HepG2 (cell line): ENCODE measurements around the gene ADAR. TPM values are rescaled to one million over a fixed set of nuclear protein-coding genes. Genes with fewer than 3 reads are reported as not detected.

Experiments
- ADNP ChIP-seq: sonication (generic); formaldehyde crosslinking; IDR thresholded peaks from 2 replicates; pipeline ENCODE4 v1.4.0; 2020; ENCODE audit warnings: missing genetic modification reagents
- BORCS8-MEF2B ChIP-seq: sonication (generic); formaldehyde crosslinking; IDR thresholded peaks from 2 replicates; pipeline ENCODE4 v1.8.0; 2022; ENCODE audit warnings: mild to moderate bottlenecking, missing genetic modification reagents
- CEBPG ChIP-seq: IDR thresholded peaks from 2 replicates; pipeline ENCODE4 v1.6.1; 2016
- FOXO1 ChIP-seq: sonication (generic); formaldehyde crosslinking; IDR thresholded peaks from 2 replicates; pipeline ENCODE4 v1.4.0; 2020; ENCODE audit warnings: missing genetic modification reagents
- HNF4A ChIP-seq: sonication (generic); formaldehyde crosslinking; IDR thresholded peaks from 2 replicates; pipeline ENCODE4 v1.4.0; 2020; ENCODE audit warnings: missing genetic modification reagents
- KAT8 ChIP-seq: IDR thresholded peaks from 2 replicates; pipeline ENCODE4 v1.6.1; 2016; ENCODE audit warnings: missing genetic modification reagents, missing compliant biosample characterization
- NFRKB ChIP-seq: fragments of 450-650 bp; IDR thresholded peaks from 2 replicates; pipeline ENCODE4 v1.6.1; 2017
- NPAS2 ChIP-seq: sonication (generic); formaldehyde crosslinking; IDR thresholded peaks from 2 replicates; pipeline ENCODE4 v1.8.0; 2022; ENCODE audit warnings: mild to moderate bottlenecking, missing genetic modification reagents, borderline replicate concordance
- PHF21A ChIP-seq: sonication (generic); formaldehyde crosslinking; IDR thresholded peaks from 2 replicates; pipeline ENCODE4 v1.5.0; 2020; ENCODE audit warnings: mild to moderate bottlenecking, missing genetic modification reagents
- SRY ChIP-seq: sonication (generic); formaldehyde crosslinking; IDR thresholded peaks from 2 replicates; pipeline ENCODE4 v1.8.0; 2022; ENCODE audit warnings: mild to moderate bottlenecking, missing genetic modification reagents
- ZKSCAN5 ChIP-seq: sonication (generic); formaldehyde crosslinking; IDR thresholded peaks from 2 replicates; pipeline ENCODE4 v1.5.1; 2020; ENCODE audit warnings: mild to moderate bottlenecking, missing genetic modification reagents
- ZNF331 ChIP-seq: sonication (generic); formaldehyde crosslinking; IDR thresholded peaks from 2 replicates; pipeline ENCODE4 v1.4.0; 2020; ENCODE audit warnings: missing genetic modification reagents
- ZNF343 ChIP-seq: sonication (generic); formaldehyde crosslinking; IDR thresholded peaks from 2 replicates; pipeline ENCODE4 v1.4.0; 2020; ENCODE audit warnings: mild to moderate bottlenecking, missing genetic modification reagents
- ZNF614 ChIP-seq: IDR thresholded peaks from 2 replicates; pipeline ENCODE4 v1.6.1; 2018; ENCODE audit warnings: missing biosample characterization, missing genetic modification reagents, inconsistent platforms, borderline replicate concordance
- ZNF7 ChIP-seq: IDR thresholded peaks from 2 replicates; pipeline ENCODE4 v1.6.1; 2016; ENCODE audit warnings: missing biosample characterization, missing genetic modification reagents
- ZSCAN21 ChIP-seq: sonication (generic); formaldehyde crosslinking; IDR thresholded peaks from 2 replicates; pipeline ENCODE4 v1.8.0; 2022; ENCODE audit warnings: mild to moderate bottlenecking, missing genetic modification reagents, moderate library complexity, borderline replicate concordance
- polyA plus RNA-seq, 8 experiments: library from polyadenylated mRNA; depleted of rRNA in 3 of 8; stranded (reverse) in 7 of 8; unstranded in 1 of 8; fragments of >200 nt; fragmentation: Illumina TruSeq in 4 of 8; extraction: Trizol in 4 of 8; gene quantifications; 2 replicates each; pipeline versions ENCODE4 v1.2.1 to v1.2.3, GENCODE V29; 2011 to 2016; ENCODE audit warnings: low read depth in 4 of 8, missing spikeins in 1 of 8, mixed read lengths in 1 of 8; ENCODE audit not compliant: insufficient read depth in 1 of 8
- total RNA-seq, 5 experiments: library from RNA; depleted of rRNA; stranded (reverse); fragments of >200 nt; fragmentation: Illumina TruSeq; extraction: Trizol; gene quantifications; 2 replicates each; pipeline ENCODE4 v1.2.3, GENCODE V29; 2016; ENCODE audit warnings: low read depth in 1 of 5
- TF ChIP-seq, protein P1 (sequence below), 2 experiments: sonication (generic) in 1 of 2; formaldehyde crosslinking in 1 of 2; IDR thresholded peaks; 2 replicates each; pipeline versions ENCODE4 v1.4.0 to v1.6.1; 2018 to 2020; ENCODE audit warnings: missing genetic modification reagents in 2 of 2, borderline replicate concordance in 1 of 2, low read depth in 1 of 2, mild to moderate bottlenecking in 1 of 2, missing biosample characterization in 1 of 2
- TF ChIP-seq, protein P2 (sequence below): sonication (generic); formaldehyde crosslinking; IDR thresholded peaks from 2 replicates; pipeline ENCODE4 v1.5.0; 2020; ENCODE audit warnings: missing genetic modification reagents
- TF ChIP-seq, protein P3 (sequence below): sonication (generic); formaldehyde crosslinking; conservative IDR thresholded peaks from 2 replicates; pipeline ENCODE4 v1.4.0; 2020; ENCODE audit warnings: missing genetic modification reagents
- TF ChIP-seq, protein P4 (sequence below): sonication (generic); formaldehyde crosslinking; IDR thresholded peaks from 2 replicates; pipeline ENCODE4 v1.8.1; 2023; ENCODE audit warnings: mild to moderate bottlenecking, inconsistent platforms, moderate library complexity, missing genetic modification reagents, borderline replicate concordance
- TF ChIP-seq, protein P5 (sequence below): sonication (generic); formaldehyde crosslinking; IDR thresholded peaks from 2 replicates; pipeline ENCODE4 v1.4.0; 2020; ENCODE audit warnings: missing genetic modification reagents, borderline replicate concordance

Gene ADAR
- total and polyA plus RNA-seq, 2 of the 13 experiments (the other 11 are each of a cell fraction or from before 2014, with no cell fraction given): 70.8 to 86.2 TPM

DNA sequence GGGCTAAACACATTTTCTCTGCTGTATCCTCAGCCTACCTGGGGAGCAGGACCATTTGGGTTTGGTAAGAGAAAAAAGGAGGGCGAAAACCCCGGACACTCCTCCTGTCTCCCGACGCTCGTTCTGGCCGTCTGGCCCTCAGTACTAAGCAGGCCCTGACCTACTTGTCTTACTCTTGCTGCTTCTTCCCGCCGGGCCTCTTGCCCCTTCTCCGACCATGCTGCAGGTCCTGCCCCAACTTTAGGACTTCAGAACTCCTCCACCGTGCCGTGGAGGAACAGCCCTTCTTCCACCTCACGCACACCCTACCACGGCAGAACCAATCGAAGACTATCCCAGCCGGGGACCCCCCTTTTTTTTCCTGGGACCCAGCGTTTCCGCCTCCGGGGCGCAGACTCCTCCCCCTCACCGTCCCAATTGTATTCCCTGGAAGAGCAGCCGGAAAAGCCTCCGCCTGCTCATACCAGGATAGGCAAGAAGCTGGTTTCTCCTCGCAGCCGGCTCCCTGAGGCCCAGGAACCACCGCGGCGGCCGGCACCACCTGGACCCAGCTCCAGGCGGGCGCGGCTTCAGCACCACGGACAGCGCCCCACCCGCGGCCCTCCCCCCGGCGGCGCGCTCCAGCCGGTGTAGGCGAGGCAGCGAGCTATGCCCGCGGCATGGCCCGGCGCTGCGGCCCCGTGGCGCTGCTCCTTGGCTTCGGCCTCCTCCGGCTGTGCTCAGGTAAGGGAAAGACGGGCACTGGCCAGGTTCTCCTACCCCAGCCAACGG, 40.4 kb downstream of the ADAR start, which contains the start of gene CHRNB2 (continued):
- no peak for TF ChIP-seq ZKSCAN5 (CRISPR knock-in tag)
- peak; percentile 76; the same call in 1 of the 2 replicates for TF ChIP-seq ZNF614 (CRISPR knock-in tag)
- no peak for TF ChIP-seq NPAS2
- TF ChIP-seq NFRKB: no peak
- no peak for TF ChIP-seq HNF4A (CRISPR knock-in tag)
- TF ChIP-seq ZSCAN21 (CRISPR knock-in tag): peak; percentile 99
- TF ChIP-seq PHF21A: no peak
- no peak for TF ChIP-seq ADNP
- peak; percentile 36; the same call in 1 of the 2 replicates for TF ChIP-seq CEBPG (CRISPR knock-in tag)
- 0 out of 2 replicates have a peak, but pooled peaks have one; percentile 46 for TF ChIP-seq ZNF7 (CRISPR knock-in tag)
- peak; percentile 97 for TF ChIP-seq ZNF331 (CRISPR knock-in tag)
- TF ChIP-seq, protein P1, sequence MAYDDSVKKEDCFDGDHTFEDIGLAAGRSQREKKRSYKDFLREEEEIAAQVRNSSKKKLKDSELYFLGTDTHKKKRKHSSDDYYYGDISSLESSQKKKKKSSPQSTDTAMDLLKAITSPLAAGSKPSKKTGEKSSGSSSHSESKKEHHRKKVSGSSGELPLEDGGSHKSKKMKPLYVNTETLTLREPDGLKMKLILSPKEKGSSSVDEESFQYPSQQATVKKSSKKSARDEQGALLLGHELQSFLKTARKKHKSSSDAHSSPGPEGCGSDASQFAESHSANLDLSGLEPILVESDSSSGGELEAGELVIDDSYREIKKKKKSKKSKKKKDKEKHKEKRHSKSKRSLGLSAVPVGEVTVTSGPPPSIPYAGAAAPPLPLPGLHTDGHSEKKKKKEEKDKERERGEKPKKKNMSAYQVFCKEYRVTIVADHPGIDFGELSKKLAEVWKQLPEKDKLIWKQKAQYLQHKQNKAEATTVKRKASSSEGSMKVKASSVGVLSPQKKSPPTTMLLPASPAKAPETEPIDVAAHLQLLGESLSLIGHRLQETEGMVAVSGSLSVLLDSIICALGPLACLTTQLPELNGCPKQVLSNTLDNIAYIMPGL (CRISPR knock-in tag; IDR thresholded peaks at IDR 0.05; ENCODE audit: borderline replicate concordance in 1 of 2, low read depth in 1 of 2): no peak
- TF ChIP-seq, protein P2, sequence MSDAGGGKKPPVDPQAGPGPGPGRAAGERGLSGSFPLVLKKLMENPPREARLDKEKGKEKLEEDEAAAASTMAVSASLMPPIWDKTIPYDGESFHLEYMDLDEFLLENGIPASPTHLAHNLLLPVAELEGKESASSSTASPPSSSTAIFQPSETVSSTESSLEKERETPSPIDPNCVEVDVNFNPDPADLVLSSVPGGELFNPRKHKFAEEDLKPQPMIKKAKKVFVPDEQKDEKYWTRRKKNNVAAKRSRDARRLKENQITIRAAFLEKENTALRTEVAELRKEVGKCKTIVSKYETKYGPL (CRISPR knock-in tag): peak; percentile 84
- peak; percentile 99 for TF ChIP-seq BORCS8-MEF2B (CRISPR knock-in tag)
- TF ChIP-seq, protein P3, sequence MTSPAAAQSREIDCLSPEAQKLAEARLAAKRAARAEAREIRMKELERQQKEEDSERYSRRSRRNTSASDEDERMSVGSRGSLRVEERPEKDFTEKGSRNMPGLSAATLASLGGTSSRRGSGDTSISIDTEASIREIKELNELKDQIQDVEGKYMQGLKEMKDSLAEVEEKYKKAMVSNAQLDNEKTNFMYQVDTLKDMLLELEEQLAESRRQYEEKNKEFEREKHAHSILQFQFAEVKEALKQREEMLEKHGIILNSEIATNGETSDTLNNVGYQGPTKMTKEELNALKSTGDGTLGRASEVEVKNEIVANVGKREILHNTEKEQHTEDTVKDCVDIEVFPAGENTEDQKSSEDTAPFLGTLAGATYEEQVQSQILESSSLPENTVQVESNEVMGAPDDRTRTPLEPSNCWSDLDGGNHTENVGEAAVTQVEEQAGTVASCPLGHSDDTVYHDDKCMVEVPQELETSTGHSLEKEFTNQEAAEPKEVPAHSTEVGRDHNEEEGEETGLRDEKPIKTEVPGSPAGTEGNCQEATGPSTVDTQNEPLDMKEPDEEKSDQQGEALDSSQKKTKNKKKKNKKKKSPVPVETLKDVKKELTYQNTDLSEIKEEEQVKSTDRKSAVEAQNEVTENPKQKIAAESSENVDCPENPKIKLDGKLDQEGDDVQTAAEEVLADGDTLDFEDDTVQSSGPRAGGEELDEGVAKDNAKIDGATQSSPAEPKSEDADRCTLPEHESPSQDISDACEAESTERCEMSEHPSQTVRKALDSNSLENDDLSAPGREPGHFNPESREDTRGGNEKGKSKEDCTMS: peak; percentile 86; the same call in 1 of the 2 replicates
- TF ChIP-seq, protein P4, sequence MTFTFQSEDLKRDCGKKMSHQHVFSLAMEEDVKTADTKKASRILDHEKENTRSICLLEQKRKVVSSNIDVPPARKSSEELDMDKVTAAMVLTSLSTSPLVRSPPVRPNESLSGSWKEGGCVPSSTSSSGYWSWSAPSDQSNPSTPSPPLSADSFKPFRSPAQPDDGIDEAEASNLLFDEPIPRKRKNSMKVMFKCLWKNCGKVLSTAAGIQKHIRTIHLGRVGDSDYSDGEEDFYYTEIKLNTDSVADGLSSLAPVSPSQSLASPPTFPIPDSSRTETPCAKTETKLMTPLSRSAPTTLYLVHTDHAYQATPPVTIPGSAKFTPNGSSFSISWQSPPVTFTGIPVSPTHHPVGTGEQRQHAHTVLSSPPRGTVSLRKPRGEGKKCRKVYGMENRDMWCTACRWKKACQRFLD (CRISPR knock-in tag): peak; percentile 86; the same call in 1 of the 2 replicates
- TF ChIP-seq SRY (CRISPR knock-in tag): peak; percentile 99
- TF ChIP-seq FOXO1 (CRISPR knock-in tag): peak; percentile 83
- TF ChIP-seq, protein P5, sequence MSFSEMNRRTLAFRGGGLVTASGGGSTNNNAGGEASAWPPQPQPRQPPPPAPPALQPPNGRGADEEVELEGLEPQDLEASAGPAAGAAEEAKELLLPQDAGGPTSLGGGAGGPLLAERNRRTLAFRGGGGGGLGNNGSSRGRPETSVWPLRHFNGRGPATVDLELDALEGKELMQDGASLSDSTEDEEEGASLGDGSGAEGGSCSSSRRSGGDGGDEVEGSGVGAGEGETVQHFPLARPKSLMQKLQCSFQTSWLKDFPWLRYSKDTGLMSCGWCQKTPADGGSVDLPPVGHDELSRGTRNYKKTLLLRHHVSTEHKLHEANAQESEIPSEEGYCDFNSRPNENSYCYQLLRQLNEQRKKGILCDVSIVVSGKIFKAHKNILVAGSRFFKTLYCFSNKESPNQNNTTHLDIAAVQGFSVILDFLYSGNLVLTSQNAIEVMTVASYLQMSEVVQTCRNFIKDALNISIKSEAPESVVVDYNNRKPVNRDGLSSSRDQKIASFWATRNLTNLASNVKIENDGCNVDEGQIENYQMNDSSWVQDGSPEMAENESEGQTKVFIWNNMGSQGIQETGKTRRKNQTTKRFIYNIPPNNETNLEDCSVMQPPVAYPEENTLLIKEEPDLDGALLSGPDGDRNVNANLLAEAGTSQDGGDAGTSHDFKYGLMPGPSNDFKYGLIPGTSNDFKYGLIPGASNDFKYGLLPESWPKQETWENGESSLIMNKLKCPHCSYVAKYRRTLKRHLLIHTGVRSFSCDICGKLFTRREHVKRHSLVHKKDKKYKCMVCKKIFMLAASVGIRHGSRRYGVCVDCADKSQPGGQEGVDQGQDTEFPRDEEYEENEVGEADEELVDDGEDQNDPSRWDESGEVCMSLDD (CRISPR knock-in tag): 0 out of 2 replicates have a peak, but pooled peaks have one; percentile 70
- TF ChIP-seq ZNF343 (CRISPR knock-in tag): peak; percentile 95
- peak; percentile 61 for TF ChIP-seq KAT8 (CRISPR knock-in tag)
